Suprapubic skin (tissue), 4 donors: Measurements from ENCODE around the gene ARIH1. TPM values are rescaled to one million over a fixed set of nuclear protein-coding genes. Genes with fewer than 3 reads are reported as not detected.

Experiments
- DNase-seq, 2 donors: peaks; one replicate each; pipeline ENCODE4 v3.0.0-alpha.2; 2019; ENCODE audit warnings: low spot score in 2 of 2
- H3K27ac ChIP-seq: fragments of 200-600 bp; sonication (generic); one replicate; pipeline ENCODE4 v1.5.1; 2019
- H3K27me3 ChIP-seq: fragments of 200-600 bp; sonication (generic); one replicate; pipeline ENCODE4 v1.5.1; 2019
- H3K36me3 ChIP-seq: fragments of 200-600 bp; sonication (generic); one replicate; pipeline ENCODE4 v1.5.1; 2019
- H3K4me1 ChIP-seq: fragments of 200-600 bp; sonication (generic); one replicate; pipeline ENCODE4 v1.5.1; 2019
- H3K4me3 ChIP-seq: fragments of 200-600 bp; sonication (generic); one replicate; pipeline ENCODE4 v1.5.1; 2019; ENCODE audit warnings: mild to moderate bottlenecking
- H3K9me3 ChIP-seq: fragments of 200-600 bp; sonication (generic); one replicate; pipeline ENCODE4 v1.5.1; 2019
- EP300 ChIP-seq: sonication (generic); formaldehyde crosslinking; IDR thresholded peaks from one replicate; pipeline ENCODE4 v1.6.1; 2017; ENCODE audit warnings: antibody characterized with exemption
- POLR2A ChIP-seq, 2 donors: fragments of 450-650 bp; IDR thresholded peaks; one replicate each; pipeline ENCODE4 v1.6.1; 2017; ENCODE audit warnings: antibody characterized with exemption in 2 of 2, mild to moderate bottlenecking in 2 of 2, moderate library complexity in 2 of 2
- POLR2AphosphoS5 ChIP-seq, 3 donors: sonication (generic); formaldehyde crosslinking; IDR thresholded peaks; one replicate each; pipeline ENCODE4 v1.6.1; 2017; ENCODE audit warnings: antibody characterized with exemption in 3 of 3
- WGBS: methylation state at CpG from one replicate; pipeline ENCODE4 v1.1.5; 2018; 5-methylcytosine and 5-hydroxymethylcytosine counted together
- total RNA-seq, 4 donors: library from RNA; depleted of rRNA; stranded (reverse); fragments of >200 nt; gene quantifications; one replicate each; pipeline ENCODE4 v1.1.0, GENCODE V29; 2016
- TF ChIP-seq, protein P1 (sequence below), 2 donors: fragments of 200-600 bp in 1 of 2; fragments of 450-650 bp in 1 of 2; sonication (generic) in 1 of 2; IDR thresholded peaks; one replicate each; pipeline ENCODE4 v1.5.1; 2016 to 2019; ENCODE audit warnings: antibody characterized with exemption in 2 of 2, mild to moderate bottlenecking in 1 of 2, moderate library complexity in 1 of 2

The ARIH1 gene
- total RNA-seq, 4 donors from 2014 or later: 73.1 to 84.8 (median 78.0) TPM

DNA sequence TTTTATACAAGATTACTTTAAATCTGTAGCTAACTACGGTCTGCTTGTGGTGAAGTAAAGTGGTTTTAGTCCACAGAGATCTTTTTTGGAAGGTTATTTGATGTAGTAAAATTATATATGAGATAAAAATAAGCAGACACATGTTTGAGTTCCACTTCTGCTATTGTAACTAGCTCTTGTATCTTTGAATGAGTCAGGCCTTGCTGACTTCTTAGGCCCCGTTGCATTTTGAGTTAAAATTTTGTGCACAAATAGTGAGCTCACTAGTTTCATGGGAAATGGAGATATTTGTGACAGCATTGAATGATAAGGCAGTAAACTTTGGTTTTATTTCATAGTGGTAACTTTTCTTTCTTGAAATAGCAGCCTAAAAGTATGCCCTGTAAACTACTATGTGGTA lies 42.6 kb downstream of the ARIH1 start:
- no peaks in the 10 kb centered on the region for H3K36me3 ChIP-seq
- no peak overlapping the region for H3K4me3 ChIP-seq
- H3K27ac ChIP-seq: no peak overlapping the region
- H3K9me3 ChIP-seq: no peaks in the 10 kb centered on the region
- no peaks in the 10 kb centered on the region for H3K27me3 ChIP-seq
- no peak for TF ChIP-seq EP300
- TF ChIP-seq, protein P1, sequence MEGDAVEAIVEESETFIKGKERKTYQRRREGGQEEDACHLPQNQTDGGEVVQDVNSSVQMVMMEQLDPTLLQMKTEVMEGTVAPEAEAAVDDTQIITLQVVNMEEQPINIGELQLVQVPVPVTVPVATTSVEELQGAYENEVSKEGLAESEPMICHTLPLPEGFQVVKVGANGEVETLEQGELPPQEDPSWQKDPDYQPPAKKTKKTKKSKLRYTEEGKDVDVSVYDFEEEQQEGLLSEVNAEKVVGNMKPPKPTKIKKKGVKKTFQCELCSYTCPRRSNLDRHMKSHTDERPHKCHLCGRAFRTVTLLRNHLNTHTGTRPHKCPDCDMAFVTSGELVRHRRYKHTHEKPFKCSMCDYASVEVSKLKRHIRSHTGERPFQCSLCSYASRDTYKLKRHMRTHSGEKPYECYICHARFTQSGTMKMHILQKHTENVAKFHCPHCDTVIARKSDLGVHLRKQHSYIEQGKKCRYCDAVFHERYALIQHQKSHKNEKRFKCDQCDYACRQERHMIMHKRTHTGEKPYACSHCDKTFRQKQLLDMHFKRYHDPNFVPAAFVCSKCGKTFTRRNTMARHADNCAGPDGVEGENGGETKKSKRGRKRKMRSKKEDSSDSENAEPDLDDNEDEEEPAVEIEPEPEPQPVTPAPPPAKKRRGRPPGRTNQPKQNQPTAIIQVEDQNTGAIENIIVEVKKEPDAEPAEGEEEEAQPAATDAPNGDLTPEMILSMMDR (IDR thresholded peaks at IDR 0.05): no peak
- TF ChIP-seq POLR2A (IDR thresholded peaks at IDR 0.05): no peak
- TF ChIP-seq POLR2AphosphoS5 (IDR thresholded peaks at IDR 0.05): no peak
- 64% methylated on average over 2 of the region's 2 CpGs for WGBS
- H3K4me1 ChIP-seq: peaks cover 11% of the 10 kb centered on the region
- no peak for DNase-seq

DNA sequence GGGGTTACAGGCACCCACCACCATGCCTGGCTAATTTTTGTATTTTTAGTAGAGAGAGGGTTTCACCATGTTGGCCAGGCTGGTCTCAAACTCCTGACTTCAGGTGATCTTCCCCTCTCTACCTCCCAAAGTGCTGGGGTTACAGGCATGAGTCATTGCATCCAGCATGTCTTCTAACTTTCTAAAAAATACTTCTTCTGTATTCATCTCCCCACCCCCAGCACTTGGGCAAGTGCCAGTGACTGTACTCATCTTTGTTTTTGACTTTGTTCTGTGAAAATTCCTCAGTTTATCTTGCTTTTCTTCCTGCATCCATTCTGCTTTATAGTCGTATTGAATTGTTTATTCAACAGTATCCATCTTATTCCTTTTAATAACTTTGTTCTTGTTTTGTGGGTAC lies 47.6 kb downstream of the ARIH1 start:
- Histone ChIP-seq H3K27ac (no peak overlapping the region), H3K27me3 (no peaks in the 10 kb centered on the region), H3K36me3 (peaks cover 3% of the 10 kb centered on the region), H3K9me3 (no peaks in the 10 kb centered on the region), H3K4me1 (peaks cover 3% of the 10 kb centered on the region), H3K4me3 (no peak overlapping the region)
- DNase-seq: no peak
- WGBS: 70% methylated on average over 1 of the region's 1 CpG
- TF ChIP-seq EP300 (no peak), POLR2A (IDR thresholded peaks at IDR 0.05) (no peak), POLR2AphosphoS5 (IDR thresholded peaks at IDR 0.05) (no peak)
- TF ChIP-seq, protein P1 (IDR thresholded peaks at IDR 0.05): no peak

DNA sequence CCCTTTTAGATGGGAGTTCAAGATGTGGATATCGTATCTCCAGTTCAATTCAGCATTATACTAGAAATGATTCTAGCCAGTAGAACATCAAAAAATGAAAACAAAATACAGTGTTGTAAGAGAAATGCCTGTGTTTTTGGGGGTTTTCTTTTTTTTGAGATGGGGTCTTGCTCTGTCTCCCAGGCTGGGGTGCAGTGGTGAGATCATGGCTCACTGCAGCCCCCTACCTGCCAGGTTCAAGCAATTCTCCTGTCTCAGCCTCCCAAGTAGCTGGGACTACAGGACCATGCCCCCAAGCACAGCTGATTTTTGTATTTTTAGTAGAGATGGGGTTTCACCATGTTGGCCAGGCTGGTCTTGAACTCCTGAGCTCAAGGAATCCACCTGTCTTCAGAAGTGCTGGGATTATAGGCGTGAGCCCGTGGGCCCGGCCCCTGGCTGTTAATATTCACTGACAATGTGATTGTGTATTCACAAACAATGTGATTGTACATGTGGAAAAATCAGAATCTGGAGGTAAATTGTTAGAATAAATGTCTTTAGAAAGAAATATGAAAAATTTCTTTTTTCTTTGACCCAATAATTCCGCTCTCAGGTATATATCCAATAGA lies 59.0 kb downstream of the ARIH1 start:
- Histone ChIP-seq H3K4me1 (peaks cover 7% of the 10 kb centered on the region), H3K27me3 (no peaks in the 10 kb centered on the region), H3K4me3 (no peak overlapping the region), H3K9me3 (no peaks in the 10 kb centered on the region), H3K27ac (no peak overlapping the region), H3K36me3 (peaks cover 5% of the 10 kb centered on the region)
- no peak for DNase-seq
- WGBS: 96% methylated on average over 5 of the region's 5 CpGs
- no peak for TF ChIP-seq POLR2AphosphoS5 (IDR thresholded peaks at IDR 0.05)
- TF ChIP-seq, protein P1 (IDR thresholded peaks at IDR 0.05): no peak

DNA sequence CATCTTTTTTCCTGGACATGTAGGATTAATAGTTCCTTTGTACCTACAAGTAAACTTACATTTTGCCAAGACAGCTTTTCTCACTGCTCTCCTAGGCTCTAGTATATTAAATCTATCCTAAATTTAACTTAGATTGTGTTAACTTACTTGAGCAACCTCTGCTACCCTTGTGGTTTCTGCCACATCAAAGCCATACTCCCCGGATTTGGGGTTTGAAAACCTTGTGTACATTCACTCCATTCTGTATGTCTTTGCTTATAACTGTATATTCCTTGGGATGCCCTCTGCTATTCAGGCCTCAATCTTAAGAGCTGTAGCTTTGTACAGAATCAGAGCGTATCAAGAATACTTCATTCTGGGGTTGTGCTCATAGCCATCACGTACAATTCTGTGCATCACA lies 60.4 kb downstream of the ARIH1 start:
- TF ChIP-seq EP300 (no peak), POLR2AphosphoS5 (IDR thresholded peaks at IDR 0.05) (no peak), POLR2A (IDR thresholded peaks at IDR 0.05) (no peak)
- TF ChIP-seq, protein P1 (IDR thresholded peaks at IDR 0.05): no peak
- H3K27me3 ChIP-seq: no peaks in the 10 kb centered on the region
- H3K4me1 ChIP-seq: peaks cover 7% of the 10 kb centered on the region
- H3K36me3 ChIP-seq: no peaks in the 10 kb centered on the region
- DNase-seq: no peak
- no peak overlapping the region for H3K27ac ChIP-seq
- WGBS: 94% methylated on average over 3 of the region's 3 CpGs
- no peak overlapping the region for H3K4me3 ChIP-seq
- no peaks in the 10 kb centered on the region for H3K9me3 ChIP-seq

DNA sequence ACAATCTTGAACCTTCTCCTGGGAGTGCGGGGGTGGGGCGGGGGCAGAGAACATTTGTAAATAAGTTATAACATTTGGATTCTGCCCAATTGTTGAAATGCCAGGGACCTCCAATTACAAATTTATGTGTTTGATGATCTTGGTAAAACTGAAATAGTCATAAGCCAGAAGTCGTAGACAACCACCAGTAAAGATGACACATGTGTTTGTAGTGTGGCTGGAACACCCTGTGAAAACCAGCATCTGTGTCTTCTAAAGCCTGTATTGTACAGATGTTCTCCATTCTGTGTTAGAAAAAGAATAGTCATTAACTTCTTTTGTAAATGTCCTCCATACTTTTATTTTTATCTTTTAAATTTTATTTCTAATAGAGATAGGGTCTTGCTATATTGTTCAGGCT lies 61.8 kb downstream of the ARIH1 start:
- 79% methylated on average over 3 of the region's 3 CpGs for WGBS
- H3K27me3 ChIP-seq: no peaks in the 10 kb centered on the region
- no peak overlapping the region for H3K27ac ChIP-seq
- H3K4me1 ChIP-seq: peaks cover 7% of the 10 kb centered on the region
- peaks cover 8% of the 10 kb centered on the region for H3K9me3 ChIP-seq
- TF ChIP-seq EP300 (no peak), POLR2AphosphoS5 (IDR thresholded peaks at IDR 0.05) (no peak), POLR2A (IDR thresholded peaks at IDR 0.05) (no peak)
- TF ChIP-seq, protein P1 (IDR thresholded peaks at IDR 0.05): no peak
- no peaks in the 10 kb centered on the region for H3K36me3 ChIP-seq
- no peak overlapping the region for H3K4me3 ChIP-seq
- DNase-seq: no peak
